B cell (primary cell): ENCODE data around the gene CALR. TPM values are rescaled to one million over a fixed set of nuclear protein-coding genes. Genes with fewer than 3 reads are reported as not detected.

ENCODE experiments used
- ATAC-seq: fragments of 200-7000 bp; cut with Tn5 transposase; one replicate; pipeline ENCODE4 v1.10.0; 2021; ENCODE audit warnings: low read depth, mild to moderate bottlenecking, moderate number of reproducible peaks, moderate library complexity
- CTCF ChIA-PET: fragments of 350-600 bp; sonication (Branson Sonifier 250); formaldehyde crosslinking; loops from one replicate; lab custom pipeline; 2021; ENCODE audit warnings: antibody characterized with exemption, inconsistent platforms; lab: Charles Lee
- POLR2A ChIA-PET: fragments of 350-600 bp; sonication (Branson Sonifier 250); formaldehyde crosslinking; loops from one replicate; lab custom pipeline; 2021; ENCODE audit warnings: antibody characterized with exemption; lab: Charles Lee
- DNase-seq: peaks from one replicate; pipeline ENCODE4 v3.0.0; 2013
- H2AFZ ChIP-seq: 2 replicates; pipeline ENCODE4 v1.6.1; 2012; ENCODE audit warnings: mild to moderate bottlenecking, low read depth, low read length; ENCODE audit not compliant: insufficient read depth, poor library complexity, severe bottlenecking
- H3K27ac ChIP-seq, 2 donors: 1 replicate in 1 of 2; 2 replicates in 1 of 2; pipeline ENCODE4 v1.5.1; 2012 to 2013; ENCODE audit warnings: low read length in 2 of 2, mild to moderate bottlenecking in 2 of 2, moderate library complexity in 1 of 2
- H3K27me3 ChIP-seq, 4 experiments: fragments of 200-600 bp in 1 of 4; sonication (generic) in 1 of 4; replicated peaks in 1 of 4; 1 replicate in 2 of 4; 2 replicates in 2 of 4; pipeline versions ENCODE4 v1.6.1 to v1.7.0; 2013 to 2016; ENCODE audit warnings: low read length in 3 of 4, mild to moderate bottlenecking in 2 of 4, mixed read lengths in 1 of 4, moderate library complexity in 1 of 4; ENCODE audit not compliant: insufficient read depth in 4 of 4, control insufficient read depth in 3 of 4; ENCODE audit errors: control extremely low read depth in 1 of 4
- H3K36me3 ChIP-seq, 2 experiments: replicated peaks in 1 of 2; 1 replicate in 1 of 2; 2 replicates in 1 of 2; pipeline versions ENCODE4 v1.6.1 to v1.7.1; 2013; ENCODE audit warnings: low read length in 1 of 2; ENCODE audit not compliant: insufficient read depth in 2 of 2, control insufficient read depth in 1 of 2; ENCODE audit errors: control extremely low read depth in 1 of 2, extremely low read depth in 1 of 2
- H3K4me1 ChIP-seq, 2 donors: fragments of 200-600 bp in 1 of 2; sonication (generic) in 1 of 2; 1 replicate in 1 of 2; 2 replicates in 1 of 2; pipeline versions ENCODE4 v1.5.1 to v1.6.1; 2013 to 2017; ENCODE audit warnings: low read length in 2 of 2; ENCODE audit not compliant: control insufficient read depth in 2 of 2, insufficient read depth in 2 of 2
- H3K4me2 ChIP-seq: replicated peaks from 2 replicates; pipeline ENCODE3; 2012; ENCODE audit warnings: mild to moderate bottlenecking, low read depth, low read length; ENCODE audit not compliant: poor library complexity, severe bottlenecking
- H3K4me3 ChIP-seq, 5 experiments: fragments of 200-600 bp in 1 of 5; sonication (generic) in 1 of 5; 1 replicate in 3 of 5; 2 replicates in 2 of 5; pipeline versions ENCODE4 v1.5.1 to v1.7.0; 2011 to 2016; ENCODE audit warnings: low read length in 4 of 5, mild to moderate bottlenecking in 4 of 5, low read depth in 2 of 5, control low read depth in 1 of 5, moderate library complexity in 1 of 5; ENCODE audit not compliant: insufficient read depth in 1 of 5; ENCODE audit errors: control extremely low read depth in 1 of 5, extremely low read depth in 1 of 5
- H3K79me2 ChIP-seq: fragments of 200-600 bp; sonication (generic); one replicate; pipeline ENCODE4 v1.6.0; 2016; ENCODE audit warnings: low read length; ENCODE audit not compliant: control insufficient read depth, insufficient read depth
- H3K9ac ChIP-seq: fragments of 200-600 bp; sonication (generic); 2 replicates; pipeline ENCODE4 v1.6.1; 2017; ENCODE audit warnings: mild to moderate bottlenecking, low read length, moderate library complexity
- H3K9me3 ChIP-seq, 3 donors: one replicate each; pipeline versions ENCODE4 v1.6.1 to v1.7.1; 2013; ENCODE audit warnings: low read length in 2 of 3; ENCODE audit not compliant: control insufficient read depth in 2 of 3, insufficient read depth in 1 of 3; ENCODE audit errors: control extremely low read depth in 1 of 3
- H4K20me1 ChIP-seq: 2 replicates; pipeline ENCODE4 v1.6.0; 2012; ENCODE audit warnings: mild to moderate bottlenecking, low read length; ENCODE audit not compliant: insufficient read depth, control insufficient read depth, poor library complexity, severe bottlenecking
- H3K27ac Mint-ChIP-seq: one replicate; pipeline ENCODE4 v1.8.0; 2021; ENCODE audit warnings: mixed read lengths
- H3K27me3 Mint-ChIP-seq: one replicate; pipeline ENCODE4 v1.8.0; 2021; ENCODE audit warnings: mixed read lengths
- H3K4me1 Mint-ChIP-seq: one replicate; pipeline ENCODE4 v1.8.0; 2021; ENCODE audit warnings: mixed read lengths
- H3K4me3 Mint-ChIP-seq: one replicate; pipeline ENCODE4 v1.8.0; 2021; ENCODE audit warnings: mixed read lengths
- H3K9me3 Mint-ChIP-seq: one replicate; pipeline ENCODE4 v1.8.0; 2022; ENCODE audit warnings: mixed read lengths; ENCODE audit not compliant: insufficient read depth
- CTCF ChIP-seq: fragments of 200-600 bp; IDR thresholded peaks from one replicate; pipeline ENCODE4 v1.8.0; 2022; ENCODE audit warnings: antibody characterized with exemption, mild to moderate bottlenecking
- EZH2 ChIP-seq: IDR thresholded peaks from 2 replicates; pipeline ENCODE4 v1.6.1; 2012; ENCODE audit warnings: borderline replicate concordance, low read depth, mild to moderate bottlenecking, moderate library complexity, low read length; ENCODE audit not compliant: insufficient read depth, poor library complexity, severe bottlenecking
- WGBS: methylation state at CpG from one replicate; pipeline ENCODE4 v1.1.5; 2013; ENCODE audit warnings: missing lambda C conversion rate; ENCODE audit not compliant: insufficient coverage; 5-methylcytosine and 5-hydroxymethylcytosine counted together
- intact Hi-C: fragments of 100-400 bp; cut with micrococcal nuclease; formaldehyde crosslinking; loops from one replicate; pipeline ENCODE4 v1.10.0; 2022
- polyA plus RNA-seq: library from polyadenylated mRNA; depleted of rRNA; stranded (reverse); fragments of >200 nt; gene quantifications from 2 replicates; pipeline ENCODE4 v1.2.3, GENCODE V29; 2012
- total RNA-seq, 2 donors: library from RNA; stranded (reverse); fragments of 120-200 nt in 1 of 2; gene quantifications; 1 replicate in 1 of 2; 2 replicates in 1 of 2; pipeline versions ENCODE4 v1.2.3 to v1.2.4, GENCODE V29; 2013 to 2022

The CALR gene
- total and polyA plus RNA-seq, 2 donors (not counting 1 experiment from before 2014, with no cell fraction given), result 214 to 385 TPM

GRCh38 chr19:12921047-12921446, 17.4 kb upstream of the CALR start:
- CTCF ChIA-PET, result interaction anchor here (0.6 to 1.4 kb wide), 3 partner anchors 12 to 1285 kb away, joined by 3 to 5 read pairs (median 3); partner anchors contain the start of gene ADGRL1
- peaks cover 0 to 12% of the 10 kb centered on the region in 2 donors for H3K4me1 ChIP-seq
- H2AFZ ChIP-seq, result no peak overlapping the region
- intact Hi-C loops, result no loop called here
- H3K27me3 Mint-ChIP-seq, result no peaks in the 10 kb centered on the region
- peaks cover 9% of the 10 kb centered on the region for H3K4me1 Mint-ChIP-seq
- H3K79me2 ChIP-seq, result no peaks in the 10 kb centered on the region
- H3K4me3 Mint-ChIP-seq, result no peak overlapping the region
- H3K36me3 ChIP-seq, result peaks cover 0 to 36% of the 10 kb centered on the region in 2 experiments
- no peak overlapping the region for H3K9ac ChIP-seq
- H3K4me2 ChIP-seq, result no peak overlapping the region
- no peak overlapping the region for H3K4me3 ChIP-seq
- TF ChIP-seq EZH2 (no peak), CTCF (no peak)
- peaks cover 12% of the 10 kb centered on the region for H4K20me1 ChIP-seq
- 82% methylated on average over 2 of the region's 3 CpGs for WGBS
- H3K27ac ChIP-seq, result no peak overlapping the region
- no peaks in the 10 kb centered on the region for H3K9me3 Mint-ChIP-seq
- H3K27me3 ChIP-seq, result no peaks in the 10 kb centered on the region
- POLR2A ChIA-PET, result interaction anchor here (1.0 kb wide), 1 partner anchor 30 kb away, joined by 4 read pairs; the partner anchor contains the start of gene GCDH
- H3K9me3 ChIP-seq, result no peaks in the 10 kb centered on the region
- ATAC-seq, result no peak
- no peak overlapping the region for H3K27ac Mint-ChIP-seq
- no peak for DNase-seq

- no peak overlapping the region for H3K27ac Mint-ChIP-seq
Measured at GRCh38 chr19:12922959-12923358, 15.4 kb upstream of the CALR start.

More at GRCh38 chr19:12922959-12923358, 15.4 kb upstream of the CALR start:
- H3K79me2 ChIP-seq, result peaks cover under 1% of the 10 kb centered on the region
- H3K36me3 ChIP-seq, result peaks cover 0 to 47% of the 10 kb centered on the region in 2 experiments
- CTCF ChIA-PET, result no interaction called here
- intact Hi-C loops, result no loop called here
- H2AFZ ChIP-seq, result no peak overlapping the region
- peaks cover 0 to 12% of the 10 kb centered on the region in 2 donors for H3K4me1 ChIP-seq
- no peak for ATAC-seq
- TF ChIP-seq CTCF (no peak), EZH2 (no peak)
- peaks cover 9% of the 10 kb centered on the region for H3K4me1 Mint-ChIP-seq
- H3K4me3 Mint-ChIP-seq, result no peak overlapping the region
- H3K27ac ChIP-seq, result no peak overlapping the region
- no peak for DNase-seq
- H3K27me3 ChIP-seq, result no peaks in the 10 kb centered on the region
- no peaks in the 10 kb centered on the region for H3K9me3 Mint-ChIP-seq
- H3K27me3 Mint-ChIP-seq, result no peaks in the 10 kb centered on the region
- H3K9ac ChIP-seq, result no peak overlapping the region
- H3K4me2 ChIP-seq, result no peak overlapping the region
- no peaks in the 10 kb centered on the region for H3K9me3 ChIP-seq
- WGBS, result 93% methylated on average over 3 of the region's 4 CpGs
- POLR2A ChIA-PET, result no interaction called here
- no peak overlapping the region for H3K4me3 ChIP-seq
- peaks cover 13% of the 10 kb centered on the region for H4K20me1 ChIP-seq
